Caki2 (cell line): ENCODE measurements around the gene LRCH1. TPM values are rescaled to one million over a fixed set of nuclear protein-coding genes. Genes with fewer than 3 reads are reported as not detected.

Experiments
- DNase-seq: peaks from one replicate; pipeline ENCODE4 v3.0.0-alpha.2; 2015; ENCODE audit warnings: low read depth
- in situ Hi-C: cut with HindIII; loops from 2 replicates; pipeline ENCODE4 v1.10.0; 2016; ENCODE audit warnings: low sequenced_read_pairs, low pct_unique_long_range_greater_than_20kb, mixed read lengths
- total RNA-seq: library from RNA; depleted of rRNA; stranded (reverse); fragments of >200 nt; shearing (Covaris generic); gene quantifications from 2 replicates; pipeline ENCODE4 v1.2.3, GENCODE V29; 2014; ENCODE audit warnings: low replicate concordance

The LRCH1 gene
- total RNA-seq, 1 experiment from 2014 or later, result 5.4 TPM

- in situ Hi-C loops, result no loop called here
- no peak for DNase-seq
Measured at GRCh38 chr13:46555722-46556417, 2.9 kb downstream of the LRCH1 start.

- in situ Hi-C loops, result no loop called here
- no peak for DNase-seq
Measured at GRCh38 chr13:46556418-46556779, 3.4 kb downstream of the LRCH1 start.

- in situ Hi-C loops, result no loop called here
- no peak for DNase-seq
Measured at GRCh38 chr13:46559272-46559805, 6.4 kb downstream of the LRCH1 start.

GRCh38 chr13:46560778-46561177 is 7.8 kb downstream of the LRCH1 start:
- DNase-seq, result no peak
- in situ Hi-C loops, result no loop called here

- in situ Hi-C loops, result no loop called here
- no peak for DNase-seq
Measured at GRCh38 chr13:46561286-46561685, 8.3 kb downstream of the LRCH1 start.

- in situ Hi-C loops, result no loop called here
- no peak for DNase-seq
Measured at GRCh38 chr13:46561691-46562090, 8.7 kb downstream of the LRCH1 start.

DNA sequence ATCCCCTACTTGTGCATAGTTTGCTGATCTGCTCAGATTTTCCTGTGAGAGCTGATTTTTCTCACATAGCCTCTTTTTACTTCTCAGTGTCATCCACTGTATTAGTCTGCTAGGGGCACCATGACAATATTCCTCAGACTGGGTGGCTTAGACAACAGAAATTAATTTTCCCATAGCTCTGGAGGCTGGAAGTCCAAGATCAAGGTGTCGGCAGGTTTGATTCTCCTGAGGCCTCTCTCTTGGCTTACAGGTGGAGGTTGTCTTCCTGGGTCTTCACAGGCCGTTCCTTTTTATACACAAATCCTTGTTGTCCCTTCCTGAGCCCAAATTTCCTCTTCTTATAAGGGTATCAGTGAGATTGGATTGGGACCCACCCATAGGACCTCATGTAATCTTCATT is 9.2 kb downstream of the LRCH1 start:
- DNase-seq, result no peak
- in situ Hi-C loops, result no loop called here

GRCh38 chr13:46562581-46562980 is 9.6 kb downstream of the LRCH1 start:
- in situ Hi-C loops, result no loop called here
- no peak for DNase-seq

DNA sequence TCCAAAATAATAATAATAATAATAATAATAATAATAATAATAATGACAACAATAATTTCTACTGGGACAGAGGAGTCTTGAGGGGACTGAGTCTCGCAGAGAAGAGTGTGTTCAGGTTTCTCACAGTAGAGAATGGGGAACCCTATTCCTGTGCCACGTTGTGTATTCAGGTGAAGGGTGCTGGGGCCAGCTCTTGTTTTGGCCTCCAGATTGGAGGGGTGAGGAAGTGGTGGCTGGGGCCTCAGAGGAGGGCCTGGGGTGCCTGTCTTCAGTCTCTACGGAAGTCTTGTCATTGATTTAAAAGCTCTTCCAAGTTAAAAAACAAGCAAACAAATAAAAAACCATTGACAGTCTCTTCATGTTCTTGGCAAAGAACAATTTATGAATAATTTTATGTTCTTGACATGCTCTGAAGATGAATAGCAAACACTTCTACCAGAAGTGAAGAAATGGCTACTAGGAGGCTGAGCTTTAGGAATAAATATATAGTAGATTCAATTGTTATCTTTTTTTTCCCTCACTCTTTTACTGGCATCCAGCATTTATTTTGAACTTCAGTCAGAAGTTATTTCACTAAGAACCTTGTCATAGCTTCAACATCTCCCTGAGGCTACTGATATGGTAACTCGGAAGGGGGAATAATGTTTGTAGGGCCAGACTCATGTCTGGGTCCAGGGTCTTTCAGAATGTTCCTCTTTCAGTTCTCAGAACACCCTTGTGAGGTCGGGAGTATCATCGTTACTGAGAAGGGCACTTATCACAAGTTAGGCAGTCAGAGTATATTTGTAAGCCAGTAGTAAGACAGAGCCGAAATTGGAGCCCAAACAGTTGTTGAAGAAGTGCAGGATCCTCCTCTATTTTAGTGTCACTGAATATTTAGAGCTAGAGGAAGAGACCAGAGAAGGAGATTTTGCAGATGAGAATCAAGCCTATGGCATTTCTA is 13.1 kb downstream of the LRCH1 start:
- no peak for DNase-seq
- in situ Hi-C loops, result no loop called here

GRCh38 chr13:46567671-46568070 is 14.7 kb downstream of the LRCH1 start:
- in situ Hi-C loops, result no loop called here
- no peak for DNase-seq

DNA sequence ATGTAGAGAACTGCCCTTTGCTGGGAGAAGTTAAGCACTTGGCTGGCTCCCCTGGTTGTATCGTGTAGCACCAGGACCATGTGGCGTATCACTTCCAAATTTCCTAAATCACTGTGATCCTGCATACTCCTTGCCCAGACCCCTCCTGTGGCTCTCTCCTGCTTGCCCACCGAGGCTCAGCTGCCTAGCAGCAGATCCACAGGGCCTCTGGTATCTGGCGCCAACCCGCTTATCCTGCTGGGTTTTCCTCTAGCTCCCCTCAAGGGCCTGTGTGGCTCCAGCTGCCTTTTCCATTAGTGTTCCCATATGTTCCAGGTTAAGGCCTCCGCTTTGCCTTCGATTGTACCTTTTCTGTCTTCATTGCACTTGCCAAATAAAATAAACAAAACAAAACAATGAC is 16.5 kb downstream of the LRCH1 start:
- DNase-seq, result no peak
- in situ Hi-C loops, result no loop called here

DNA sequence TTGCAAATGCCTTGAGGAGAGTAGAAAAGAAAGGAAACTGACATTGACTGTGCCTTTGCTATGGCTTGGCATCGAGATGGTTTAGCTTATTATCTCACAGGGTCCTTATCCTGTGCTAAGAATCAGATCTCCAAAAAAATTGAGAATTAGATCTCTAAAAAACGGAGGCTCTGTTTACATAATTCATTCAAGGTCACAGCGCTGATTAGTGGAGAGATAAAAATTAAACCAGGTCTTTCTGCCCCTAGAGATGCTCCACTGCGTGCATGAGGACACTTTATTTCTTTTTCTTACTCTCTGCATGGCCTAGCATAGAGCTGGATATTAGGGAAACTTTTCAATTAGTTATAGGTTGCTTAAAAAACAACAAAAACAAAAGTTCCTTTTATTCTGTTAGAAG is 17.3 kb downstream of the LRCH1 start:
- in situ Hi-C loops, result no loop called here
- DNase-seq, result no peak

- no peak for DNase-seq
Measured at GRCh38 chr13:46571189-46571908, 18.4 kb downstream of the LRCH1 start.

DNA sequence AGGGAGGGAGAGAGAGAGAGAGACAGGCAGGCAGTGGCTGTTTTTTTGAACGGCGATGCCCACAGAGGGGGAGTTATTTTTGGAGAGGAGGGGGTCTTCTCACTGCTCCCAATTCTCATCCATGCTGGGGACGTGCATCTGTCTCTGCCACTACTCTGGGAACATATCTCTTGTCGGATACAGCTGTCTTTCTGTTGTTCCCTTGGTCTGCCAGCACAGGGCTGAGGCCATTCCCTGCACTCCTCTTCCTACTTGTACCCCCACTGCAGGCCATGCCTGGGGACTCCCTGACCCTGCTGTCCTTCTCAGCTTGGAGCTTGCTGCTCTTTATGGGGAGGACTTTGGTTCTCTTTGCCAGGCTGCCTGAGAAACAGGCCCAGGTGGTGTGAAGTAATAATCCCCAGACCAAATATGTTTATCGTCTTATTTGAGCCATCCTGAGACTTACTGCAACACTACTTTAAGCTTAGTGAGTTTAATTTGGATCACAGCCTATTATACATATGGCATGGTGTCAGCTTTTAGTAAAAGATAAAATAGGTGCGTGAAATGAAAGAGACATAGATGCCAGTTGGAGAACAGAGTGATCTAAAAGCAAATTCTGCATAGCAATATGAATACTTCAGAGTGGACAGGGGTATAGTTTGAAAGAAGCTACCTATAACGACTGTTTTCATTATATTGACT is 19.1 kb downstream of the LRCH1 start:
- no peak for DNase-seq
- in situ Hi-C loops, result no loop called here

More at GRCh38 chr13:46571189-46571908, 18.4 kb downstream of the LRCH1 start:
- in situ Hi-C loops, result no loop called here

DNA sequence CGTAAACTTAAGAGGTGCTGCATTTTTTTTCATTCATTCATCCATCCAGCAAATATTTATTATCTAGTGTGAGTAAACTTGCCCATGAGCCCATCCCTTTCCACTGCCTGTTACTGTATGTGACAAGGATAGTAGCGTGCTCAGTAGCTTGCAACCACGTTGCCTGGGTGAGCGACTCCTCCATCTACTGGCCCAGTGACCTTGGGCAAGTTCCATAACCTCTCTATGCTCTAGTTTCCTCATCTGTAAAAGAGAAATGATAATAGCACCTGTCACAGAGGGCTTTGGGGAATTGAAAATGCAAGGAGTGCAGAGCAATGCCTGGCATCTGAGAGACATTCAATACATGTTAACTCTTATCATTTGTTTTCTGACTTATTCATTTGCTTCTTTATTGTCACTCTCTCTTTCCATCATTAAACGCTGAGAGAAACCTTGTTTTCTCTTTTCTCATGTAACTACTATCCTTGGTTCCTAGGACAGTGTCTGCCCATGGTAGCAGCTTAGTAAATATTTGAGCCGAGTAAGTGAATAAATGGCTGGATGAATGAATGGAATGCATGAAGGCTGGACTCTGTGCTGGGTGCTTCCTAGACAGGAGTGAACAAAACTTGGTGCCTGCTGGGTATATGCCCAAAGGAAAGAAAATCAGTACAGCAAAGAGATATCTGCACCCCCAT is 19.9 kb downstream of the LRCH1 start:
- in situ Hi-C loops, result no loop called here
- no peak for DNase-seq

DNA sequence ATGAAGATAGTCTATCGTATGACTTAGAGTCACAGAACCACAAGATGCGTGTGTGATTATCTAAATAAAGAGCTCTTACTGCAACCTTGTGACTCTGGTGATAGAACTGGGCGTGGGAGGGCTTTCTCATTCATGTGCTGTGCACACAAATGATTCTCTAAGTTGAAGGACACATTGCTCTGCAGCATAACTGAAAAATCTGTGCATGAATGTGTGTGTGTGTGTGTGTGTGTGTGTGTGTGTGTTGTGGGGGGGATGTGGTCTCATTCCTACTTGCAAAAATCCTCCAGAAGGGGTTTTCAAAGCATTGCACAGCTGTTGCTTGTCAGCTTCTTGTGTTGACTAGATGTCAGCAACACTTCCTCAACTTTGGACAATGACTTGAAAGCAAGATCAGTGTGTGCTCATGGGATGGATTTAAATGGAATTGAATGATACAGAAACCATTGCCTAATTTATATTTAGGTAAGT is 22.4 kb downstream of the LRCH1 start:
- DNase-seq, result no peak
- in situ Hi-C loops, result no loop called here

GRCh38 chr13:46575818-46576221 is 22.9 kb downstream of the LRCH1 start:
- in situ Hi-C loops, result no loop called here
- no peak for DNase-seq

DNA sequence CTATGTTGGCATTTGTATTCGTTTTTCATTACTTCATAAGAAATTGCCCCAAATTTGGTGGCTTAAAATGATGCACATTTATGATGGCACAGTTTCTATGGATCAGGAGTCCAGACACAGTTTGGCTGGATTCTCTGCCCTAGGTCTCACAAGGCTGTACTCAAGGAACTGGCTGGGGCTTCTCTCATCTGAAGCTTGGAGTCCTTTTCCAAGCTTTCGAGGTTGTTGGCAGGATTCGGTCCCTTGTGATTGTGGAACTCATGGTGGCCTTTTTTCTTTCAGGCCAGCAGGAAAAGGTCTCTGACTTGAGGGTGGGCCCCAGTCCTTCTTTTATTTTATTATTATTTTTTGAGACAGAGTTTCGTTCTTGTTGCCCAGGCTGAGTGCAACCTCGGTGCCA is 23.8 kb downstream of the LRCH1 start:
- no peak for DNase-seq

More for the DNA sequence above, 23.8 kb downstream of the LRCH1 start:
- in situ Hi-C loops, result no loop called here
